ENCODE measurements around the gene SLC15A3.
"Not testable (repeated sequence)": the region's sequence is repeated elsewhere in the genome, so short reads cannot be mapped to it uniquely, and the experiment has no call there.

SLC15A3 gene

GRCh38 chr11:60977224-60977623 is 25.2 kb upstream of the SLC15A3 start:
- in situ Hi-C loops (cut with MboI; ENCODE audit: low sequenced_read_pairs): no loop called here

GRCh38 chr11:60974726-60975125 is 22.8 kb upstream of the SLC15A3 start:
- in situ Hi-C loops (cut with MboI; ENCODE audit: low sequenced_read_pairs): no loop called here

- in situ Hi-C loops (cut with MboI; ENCODE audit: low sequenced_read_pairs): not testable (repeated sequence)
Observed at GRCh38 chr11:60974316-60974715, 22.3 kb upstream of the SLC15A3 start.

GRCh38 chr11:60973699-60974098 is 21.7 kb upstream of the SLC15A3 start:
- in situ Hi-C loops (cut with MboI; ENCODE audit: low sequenced_read_pairs): no loop called here

DNA sequence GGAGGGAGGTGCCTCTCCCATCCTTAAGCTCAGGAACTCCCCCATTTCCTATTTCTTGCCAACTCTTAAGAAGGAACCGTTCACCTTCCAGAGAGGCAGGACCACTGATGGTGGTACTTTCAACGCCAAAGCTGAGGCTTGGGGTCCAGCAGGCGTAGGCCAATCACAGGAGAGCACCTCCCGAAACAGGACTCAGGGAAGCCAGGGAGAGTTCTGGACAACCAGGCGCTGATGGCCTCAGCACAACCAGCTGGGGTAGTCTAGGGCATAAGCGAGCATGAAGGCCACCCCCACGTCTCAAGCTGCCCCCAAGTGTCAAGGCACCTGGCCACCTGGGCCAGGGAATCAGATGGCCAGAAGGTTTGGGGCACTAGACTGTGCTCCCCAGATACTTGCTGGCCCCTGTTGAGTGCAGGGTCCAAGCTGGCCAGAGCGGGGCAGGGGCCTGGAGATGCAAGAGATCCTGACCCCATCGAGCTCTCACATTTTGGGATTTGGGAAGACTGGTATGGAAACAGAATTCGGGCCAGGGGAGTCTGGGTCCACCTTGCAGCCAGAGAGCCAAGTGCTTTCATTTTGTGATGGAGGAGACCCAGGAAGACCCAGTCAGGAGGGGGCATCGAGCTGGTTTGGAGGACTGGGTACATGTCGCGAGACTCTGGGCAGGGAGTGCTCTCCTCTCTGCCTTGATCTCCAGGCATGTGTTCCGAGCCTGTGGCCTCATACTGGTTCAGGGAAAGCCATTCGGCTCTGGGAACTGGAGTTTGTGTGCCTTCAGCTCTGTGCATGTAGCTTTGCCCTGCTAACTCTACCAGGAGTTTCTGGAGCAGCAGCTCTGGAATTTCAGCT is 20.4 kb upstream of the SLC15A3 start:
- in situ Hi-C loops (cut with MboI; ENCODE audit: low sequenced_read_pairs): no loop called here

GRCh38 chr11:60971520-60971919 is 19.5 kb upstream of the SLC15A3 start, which contains the start of gene CD6:
CD6 (plus strand) TSS chr11:60971680; CDS start chr11:60971866, 186 bp downstream.
- in situ Hi-C loops (cut with MboI; ENCODE audit: low sequenced_read_pairs): no loop called here

DNA sequence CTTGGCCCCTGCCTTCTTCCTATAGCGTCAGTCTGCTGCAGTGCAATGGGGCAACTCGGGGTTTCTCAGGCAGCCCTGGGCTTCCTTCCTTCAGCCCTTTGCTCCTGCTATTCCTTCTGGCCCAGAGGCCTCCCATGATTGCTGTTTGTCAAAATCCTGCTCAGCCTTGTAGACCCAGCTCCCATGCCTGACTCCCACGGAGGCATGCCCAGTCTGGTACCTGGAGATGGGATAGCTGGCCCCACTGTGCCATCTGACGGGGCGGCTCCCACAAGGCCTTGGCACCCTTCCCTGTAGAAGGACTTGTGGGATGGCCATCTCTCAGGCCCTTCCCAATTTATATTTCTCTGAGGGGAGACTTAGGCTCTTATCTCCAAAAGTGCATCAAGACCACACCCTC is 18.9 kb upstream of the SLC15A3 start:
- in situ Hi-C loops (cut with MboI; ENCODE audit: low sequenced_read_pairs): no loop called here

DNA sequence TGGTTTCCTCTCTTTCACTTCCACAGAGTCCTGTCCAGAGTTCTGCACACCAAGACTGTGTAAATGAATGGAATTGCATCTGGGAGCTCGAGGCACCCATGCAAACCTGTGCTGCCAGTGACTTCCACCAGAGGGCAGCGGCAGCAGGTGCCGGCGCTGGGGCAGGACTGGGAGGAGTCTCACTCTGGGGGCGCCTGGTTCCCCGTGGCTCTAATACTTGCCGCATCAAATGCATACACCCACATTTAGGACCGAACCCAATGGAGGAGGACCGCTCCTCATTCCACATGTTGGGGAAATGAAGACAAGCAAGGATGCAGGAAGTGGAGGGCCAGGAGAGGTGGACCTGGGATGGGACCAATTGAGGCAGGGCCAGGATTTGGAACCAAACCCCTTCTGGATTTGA is 18.4 kb upstream of the SLC15A3 start:
- in situ Hi-C loops (cut with MboI; ENCODE audit: low sequenced_read_pairs): no loop called here

DNA sequence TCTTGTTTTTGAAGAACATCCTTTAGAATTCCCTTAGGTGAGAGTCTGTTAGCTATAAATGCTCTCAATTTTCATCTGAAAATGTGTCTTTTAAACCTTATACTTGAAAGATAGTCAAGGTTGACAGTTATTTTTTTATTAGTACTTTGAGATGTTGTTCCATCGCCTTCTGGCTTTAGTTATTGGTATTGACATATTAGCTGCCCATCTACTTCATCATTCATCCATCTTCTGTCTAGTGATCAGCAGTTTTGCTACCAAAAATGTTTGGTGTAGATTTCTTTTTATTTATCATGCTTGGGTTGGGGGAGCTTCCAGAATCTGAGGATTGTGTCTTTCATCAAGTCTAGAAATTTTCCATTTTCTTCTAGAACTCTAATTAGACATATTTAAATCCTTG is 16.2 kb upstream of the SLC15A3 start:
- in situ Hi-C loops (cut with MboI; ENCODE audit: low sequenced_read_pairs): no loop called here

GRCh38 chr11:60966890-60967289 is 14.9 kb upstream of the SLC15A3 start:
- in situ Hi-C loops (cut with MboI; ENCODE audit: low sequenced_read_pairs): no loop called here

DNA sequence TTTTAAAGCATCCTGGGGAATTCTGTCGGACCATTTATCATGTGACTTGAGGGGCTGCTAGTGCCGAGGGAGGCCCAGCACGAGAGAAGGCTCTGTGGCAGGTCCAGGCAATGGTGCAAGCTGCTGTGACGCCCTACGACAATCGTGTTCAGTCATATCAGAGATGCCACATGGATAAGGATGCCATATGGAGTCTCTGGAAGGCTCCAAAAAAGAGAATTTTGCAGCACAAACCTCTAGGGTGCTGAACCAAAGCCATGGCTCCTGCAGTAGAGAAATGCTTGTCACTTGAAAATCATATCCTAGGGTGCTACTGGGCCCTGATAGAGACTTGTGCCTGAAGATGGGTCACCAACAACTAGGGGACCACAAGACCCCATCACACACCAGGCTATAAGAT is 12.8 kb upstream of the SLC15A3 start:
- in situ Hi-C loops (cut with MboI; ENCODE audit: low sequenced_read_pairs): no loop called here

DNA sequence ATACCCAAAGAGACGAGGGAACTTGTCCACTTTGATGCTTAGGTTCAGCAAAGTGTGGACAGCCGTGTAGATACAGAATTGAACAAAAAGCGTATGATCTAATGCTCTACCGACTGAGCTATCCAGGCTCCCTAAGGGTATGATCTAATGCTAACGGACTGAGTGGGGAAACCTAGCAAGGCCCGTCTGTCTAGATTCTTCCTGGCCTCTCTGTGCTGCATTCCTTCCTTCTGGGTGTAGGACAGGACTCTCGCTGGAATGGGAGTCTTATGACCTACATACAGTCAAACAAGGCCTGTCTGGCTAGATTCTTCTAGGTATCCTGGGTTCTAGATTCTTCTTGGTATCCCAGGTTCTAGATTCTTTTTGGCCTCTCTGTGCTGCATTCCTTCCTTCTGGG is 8.4 kb upstream of the SLC15A3 start:
- in situ Hi-C loops (cut with MboI; ENCODE audit: low sequenced_read_pairs): no loop called here

DNA sequence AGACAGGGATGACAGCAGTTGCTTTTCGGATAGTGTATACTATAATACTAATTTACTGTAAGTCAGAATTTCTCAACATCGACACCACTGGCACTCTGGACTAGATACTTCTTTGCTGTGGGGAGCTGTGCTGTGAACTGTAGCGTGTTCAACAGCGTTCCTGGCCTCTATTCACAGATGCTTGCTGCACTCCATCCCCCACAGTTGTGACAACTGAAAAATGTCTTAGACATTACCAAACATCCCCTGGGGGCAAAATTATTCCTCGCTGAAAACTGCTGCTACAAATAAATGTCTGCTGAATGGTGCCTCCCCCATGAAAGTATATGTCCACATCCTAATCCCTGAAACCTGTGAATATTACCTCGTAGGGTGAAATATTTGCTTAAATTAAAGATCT is 7.5 kb upstream of the SLC15A3 start:
- in situ Hi-C loops (cut with MboI; ENCODE audit: low sequenced_read_pairs): no loop called here

DNA sequence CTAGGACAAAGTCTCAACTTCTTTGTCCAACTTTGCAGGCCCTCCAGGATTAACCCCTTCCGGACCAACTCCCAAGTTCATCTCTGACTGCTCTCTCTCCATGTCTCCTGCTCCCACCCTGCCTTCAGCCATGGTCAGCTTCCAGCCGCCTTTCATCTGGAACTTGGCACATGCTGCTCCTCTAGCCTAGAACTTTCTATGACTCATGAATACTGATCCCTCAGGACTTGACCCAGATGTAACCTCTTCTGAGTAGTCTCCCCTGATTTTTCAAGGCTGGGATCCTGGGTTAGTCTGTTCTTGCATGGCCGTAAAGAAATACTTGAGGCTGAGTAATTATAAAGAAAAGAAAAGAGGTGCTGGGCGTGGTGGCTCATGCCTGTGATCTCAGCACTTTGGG is 5.2 kb upstream of the SLC15A3 start:
- in situ Hi-C loops (cut with MboI; ENCODE audit: low sequenced_read_pairs): no loop called here

DNA sequence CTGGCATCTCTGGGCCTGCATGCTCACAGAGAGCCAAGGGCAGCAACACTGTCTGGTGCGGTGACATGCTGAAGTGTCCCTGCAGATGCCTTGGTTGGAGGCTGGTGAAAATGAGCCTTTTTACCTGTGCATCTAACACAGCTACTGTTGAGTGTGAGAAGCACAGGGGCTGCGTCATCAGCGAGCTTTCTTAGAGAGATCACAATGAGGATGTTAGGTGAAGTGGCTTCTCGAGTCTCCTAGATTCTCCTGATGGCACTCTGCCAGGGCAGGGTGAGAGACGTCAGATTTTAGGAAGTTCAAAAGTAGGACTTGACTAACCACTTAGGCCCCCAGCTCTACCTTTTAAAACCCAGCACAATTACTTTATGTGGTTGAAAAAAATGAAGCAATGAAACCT is 3.6 kb upstream of the SLC15A3 start:
- in situ Hi-C loops (cut with MboI; ENCODE audit: low sequenced_read_pairs): no loop called here

- in situ Hi-C loops (cut with MboI; ENCODE audit: low sequenced_read_pairs): no loop called here
Observed at GRCh38 chr11:60954421-60954820, 2.4 kb upstream of the SLC15A3 start.

GRCh38 chr11:60953781-60954180 is 1.8 kb upstream of the SLC15A3 start:
- in situ Hi-C loops (cut with MboI; ENCODE audit: low sequenced_read_pairs): no loop called here

DNA sequence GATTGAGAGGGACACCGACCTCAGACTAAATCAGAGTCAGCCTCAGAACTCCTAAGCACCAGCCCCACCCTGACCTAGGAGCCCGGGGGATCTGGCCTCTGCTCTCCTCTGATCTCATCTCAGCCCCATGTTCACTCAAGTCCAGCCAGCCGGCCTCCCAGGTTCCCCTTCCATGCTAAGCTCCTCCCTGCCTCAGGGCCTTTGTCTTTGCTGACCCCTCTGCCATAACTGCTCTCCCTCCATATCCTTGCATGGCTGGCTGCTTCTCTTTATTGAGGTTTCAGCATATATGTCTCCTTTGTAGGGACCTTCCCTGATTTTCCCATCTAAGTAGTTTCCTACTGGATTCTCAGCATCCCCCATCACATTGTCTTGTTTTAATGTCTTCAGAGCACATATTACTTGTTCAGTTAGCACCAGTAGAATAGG is 780 bp upstream of the SLC15A3 start:
- in situ Hi-C loops (cut with MboI; ENCODE audit: low sequenced_read_pairs): no loop called here

DNA sequence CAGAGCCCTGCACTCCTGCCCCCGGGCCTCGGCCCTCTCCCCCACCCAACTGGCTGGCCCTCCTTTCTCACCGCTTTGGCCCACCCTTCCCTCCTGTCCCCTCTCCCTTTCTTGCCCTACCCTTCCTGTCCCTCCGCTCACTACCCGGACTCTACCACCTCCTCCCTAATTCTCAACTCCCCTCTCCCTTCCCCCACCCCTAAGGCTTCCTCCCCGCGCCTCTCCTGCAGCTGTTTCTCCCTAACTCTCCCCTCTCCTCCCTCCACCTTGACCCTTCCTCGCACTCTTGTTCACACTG is 421 bp downstream of the SLC15A3 start:
- in situ Hi-C loops (cut with MboI; ENCODE audit: low sequenced_read_pairs): no loop called here

DNA sequence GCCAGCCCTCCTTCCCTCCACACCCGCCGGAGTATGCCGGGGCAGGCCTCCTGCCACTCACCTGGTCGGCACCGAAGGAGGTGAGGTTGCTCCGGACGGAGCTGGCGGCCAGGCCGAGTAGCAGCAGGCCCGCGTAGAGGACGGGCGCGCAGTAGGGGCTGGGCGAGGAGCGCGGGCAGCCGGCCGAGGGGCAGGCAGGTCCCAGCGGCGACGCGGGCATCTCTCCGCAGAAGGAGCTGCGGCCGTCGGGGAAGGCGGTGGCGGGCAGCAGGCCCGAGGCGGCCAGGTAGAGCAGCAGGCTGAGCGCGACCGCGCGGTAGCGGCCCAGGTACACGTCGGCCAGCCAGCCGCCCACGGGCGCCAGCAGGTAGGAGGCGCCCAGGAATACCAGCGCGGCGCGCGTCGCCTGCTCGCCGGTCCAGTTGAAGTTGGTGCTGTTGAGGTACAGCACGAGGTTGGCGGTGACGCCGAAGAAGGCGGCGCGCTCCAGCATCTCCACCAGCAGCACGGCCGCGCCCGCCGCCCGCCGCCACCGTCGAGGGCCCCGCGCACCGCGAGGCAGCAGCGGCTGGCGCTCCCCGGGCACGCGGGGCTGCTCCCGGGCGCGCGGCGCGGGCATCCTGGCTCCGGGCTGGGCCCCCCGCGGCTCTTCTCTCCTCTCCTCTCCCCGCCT is 907 bp downstream of the SLC15A3 start:
- in situ Hi-C loops (cut with MboI; ENCODE audit: low sequenced_read_pairs): no loop called here

DNA sequence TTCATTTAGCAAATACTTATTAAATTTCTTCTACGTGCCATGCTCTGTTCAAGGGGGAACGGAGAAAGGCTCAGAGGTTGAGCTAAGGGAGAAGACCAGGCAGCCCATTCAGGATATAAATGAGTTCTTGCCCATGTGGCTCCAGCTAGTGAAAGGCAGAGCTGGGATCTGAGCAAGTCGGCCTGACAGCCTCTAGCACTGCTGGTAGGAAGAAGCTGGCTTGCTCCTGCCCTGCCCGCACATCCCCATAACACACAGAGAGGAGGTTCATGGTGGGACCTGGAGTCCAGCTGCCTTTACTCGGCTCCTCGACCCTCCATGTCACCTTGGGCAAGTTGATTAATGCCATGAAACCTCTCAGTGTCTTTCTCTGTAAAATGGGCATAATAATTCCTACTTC is 2.0 kb downstream of the SLC15A3 start:
- in situ Hi-C loops (cut with MboI; ENCODE audit: low sequenced_read_pairs): no loop called here

GRCh38 chr11:60948250-60948649 is 3.7 kb downstream of the SLC15A3 start:
- in situ Hi-C loops (cut with MboI; ENCODE audit: low sequenced_read_pairs): no loop called here

GRCh38 chr11:60947700-60948099 is 4.3 kb downstream of the SLC15A3 start:
- in situ Hi-C loops (cut with MboI; ENCODE audit: low sequenced_read_pairs): no loop called here
